ENCODE measurements around the gene FOXE1.

- TF ChIP-seq, protein P1, sequence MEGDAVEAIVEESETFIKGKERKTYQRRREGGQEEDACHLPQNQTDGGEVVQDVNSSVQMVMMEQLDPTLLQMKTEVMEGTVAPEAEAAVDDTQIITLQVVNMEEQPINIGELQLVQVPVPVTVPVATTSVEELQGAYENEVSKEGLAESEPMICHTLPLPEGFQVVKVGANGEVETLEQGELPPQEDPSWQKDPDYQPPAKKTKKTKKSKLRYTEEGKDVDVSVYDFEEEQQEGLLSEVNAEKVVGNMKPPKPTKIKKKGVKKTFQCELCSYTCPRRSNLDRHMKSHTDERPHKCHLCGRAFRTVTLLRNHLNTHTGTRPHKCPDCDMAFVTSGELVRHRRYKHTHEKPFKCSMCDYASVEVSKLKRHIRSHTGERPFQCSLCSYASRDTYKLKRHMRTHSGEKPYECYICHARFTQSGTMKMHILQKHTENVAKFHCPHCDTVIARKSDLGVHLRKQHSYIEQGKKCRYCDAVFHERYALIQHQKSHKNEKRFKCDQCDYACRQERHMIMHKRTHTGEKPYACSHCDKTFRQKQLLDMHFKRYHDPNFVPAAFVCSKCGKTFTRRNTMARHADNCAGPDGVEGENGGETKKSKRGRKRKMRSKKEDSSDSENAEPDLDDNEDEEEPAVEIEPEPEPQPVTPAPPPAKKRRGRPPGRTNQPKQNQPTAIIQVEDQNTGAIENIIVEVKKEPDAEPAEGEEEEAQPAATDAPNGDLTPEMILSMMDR (IDR thresholded peaks at IDR 0.05), result no peak
- TF ChIP-seq POLR2A (IDR thresholded peaks at IDR 0.05), result no peak
Measured at GRCh38 chr9:97852001-97852398, 1.0 kb upstream of the FOXE1 start.

Measured in body of pancreas (tissue), 4 donors.